Neutrophil (primary cell): ENCODE data around the gene FCHSD1.
A peak's percentile ranks its signal among the peaks of the same experiment; 100 is the strongest.

Experiments
- H3K27ac ChIP-seq: fragments of 200-600 bp; sonication (generic); 2 replicates; pipeline ENCODE4 v1.5.1; 2016; ENCODE audit warnings: mild to moderate bottlenecking, moderate library complexity
- H3K27me3 ChIP-seq: fragments of 200-600 bp; sonication (generic); 2 replicates; pipeline ENCODE4 v1.6.0; 2016; ENCODE audit warnings: mild to moderate bottlenecking
- H3K36me3 ChIP-seq: fragments of 200-600 bp; sonication (generic); 2 replicates; pipeline ENCODE4 v1.5.1; 2017
- H3K4me1 ChIP-seq, 2 experiments: fragments of 200-600 bp in 1 of 2; sonication (generic) in 1 of 2; 1 replicate in 1 of 2; 2 replicates in 1 of 2; pipeline versions ENCODE4 v1.5.1 to v1.6.1; 2013 to 2016; ENCODE audit warnings: low read depth in 1 of 2, low read length in 1 of 2, mild to moderate bottlenecking in 1 of 2, moderate library complexity in 1 of 2; ENCODE audit not compliant: control insufficient read depth in 1 of 2, insufficient read depth in 1 of 2
- H3K4me3 ChIP-seq, 2 experiments: fragments of 200-600 bp in 1 of 2; sonication (generic) in 1 of 2; 1 replicate in 1 of 2; 2 replicates in 1 of 2; pipeline ENCODE4 v1.5.1; 2013 to 2016; ENCODE audit warnings: low read depth in 1 of 2, low read length in 1 of 2, mild to moderate bottlenecking in 1 of 2, moderate library complexity in 1 of 2
- H3K9me3 ChIP-seq: fragments of 200-600 bp; sonication (generic); 2 replicates; pipeline ENCODE4 v1.5.1; 2016
- TF ChIP-seq, protein P1 (sequence below): fragments of 200-600 bp; sonication (generic); IDR thresholded peaks from 2 replicates; pipeline ENCODE4 v1.5.1; 2016; ENCODE audit warnings: antibody characterized with exemption

Gene FCHSD1

DNA sequence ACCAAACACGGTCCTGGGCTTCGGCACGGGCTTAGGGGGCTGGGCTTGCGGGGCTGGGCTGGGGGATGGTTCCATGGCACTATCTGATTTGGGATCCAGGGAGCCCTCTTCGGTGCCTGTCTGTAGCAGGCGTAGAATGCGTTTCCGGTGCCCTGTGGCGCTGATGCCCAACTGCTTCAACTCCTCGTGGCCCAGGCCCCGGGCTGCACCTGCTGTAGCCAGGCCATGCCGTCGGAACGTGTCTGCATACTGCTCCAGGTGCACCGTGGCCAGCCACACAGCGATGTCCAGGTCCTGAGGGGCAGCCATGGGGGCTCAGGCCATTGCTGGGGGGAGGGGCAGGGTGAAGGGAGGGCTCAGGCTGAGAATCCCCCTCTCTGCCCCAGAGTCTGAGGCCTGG is 29.0 kb upstream of the FCHSD1 start:
- Histone ChIP-seq H3K36me3 (peaks cover 50% of the 10 kb centered on the region), H3K4me1 (peaks cover 50 to 53% of the 10 kb centered on the region in 2 experiments), H3K4me3 (peak overlapping the region; percentile 96 to 98), H3K9me3 (no peaks in the 10 kb centered on the region), H3K27me3 (no peaks in the 10 kb centered on the region), H3K27ac (peak overlapping the region; percentile 99)
- TF ChIP-seq, protein P1, sequence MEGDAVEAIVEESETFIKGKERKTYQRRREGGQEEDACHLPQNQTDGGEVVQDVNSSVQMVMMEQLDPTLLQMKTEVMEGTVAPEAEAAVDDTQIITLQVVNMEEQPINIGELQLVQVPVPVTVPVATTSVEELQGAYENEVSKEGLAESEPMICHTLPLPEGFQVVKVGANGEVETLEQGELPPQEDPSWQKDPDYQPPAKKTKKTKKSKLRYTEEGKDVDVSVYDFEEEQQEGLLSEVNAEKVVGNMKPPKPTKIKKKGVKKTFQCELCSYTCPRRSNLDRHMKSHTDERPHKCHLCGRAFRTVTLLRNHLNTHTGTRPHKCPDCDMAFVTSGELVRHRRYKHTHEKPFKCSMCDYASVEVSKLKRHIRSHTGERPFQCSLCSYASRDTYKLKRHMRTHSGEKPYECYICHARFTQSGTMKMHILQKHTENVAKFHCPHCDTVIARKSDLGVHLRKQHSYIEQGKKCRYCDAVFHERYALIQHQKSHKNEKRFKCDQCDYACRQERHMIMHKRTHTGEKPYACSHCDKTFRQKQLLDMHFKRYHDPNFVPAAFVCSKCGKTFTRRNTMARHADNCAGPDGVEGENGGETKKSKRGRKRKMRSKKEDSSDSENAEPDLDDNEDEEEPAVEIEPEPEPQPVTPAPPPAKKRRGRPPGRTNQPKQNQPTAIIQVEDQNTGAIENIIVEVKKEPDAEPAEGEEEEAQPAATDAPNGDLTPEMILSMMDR: no peak

- no peak overlapping the region for H3K4me3 ChIP-seq
- no peaks in the 10 kb centered on the region for H3K9me3 ChIP-seq
- peaks cover 74% of the 10 kb centered on the region for H3K36me3 ChIP-seq
- H3K27me3 ChIP-seq: no peaks in the 10 kb centered on the region
- H3K27ac ChIP-seq: no peak overlapping the region
- peaks cover 27% of the 10 kb centered on the region in 2 experiments for H3K4me1 ChIP-seq
- TF ChIP-seq, protein P1: no peak
Observed at GRCh38 chr5:141677415-141677814, 26.2 kb upstream of the FCHSD1 start.

GRCh38 chr5:141675672-141676071 is 24.5 kb upstream of the FCHSD1 start:
- Histone ChIP-seq H3K9me3 (no peaks in the 10 kb centered on the region), H3K27me3 (no peaks in the 10 kb centered on the region), H3K4me1 (peaks cover 15 to 16% of the 10 kb centered on the region in 2 experiments), H3K4me3 (no peak overlapping the region), H3K36me3 (peaks cover 91% of the 10 kb centered on the region), H3K27ac (no peak overlapping the region)
- TF ChIP-seq, protein P1: no peak

GRCh38 chr5:141674747-141675146 is 23.5 kb upstream of the FCHSD1 start:
- H3K9me3 ChIP-seq: no peaks in the 10 kb centered on the region
- TF ChIP-seq, protein P1: no peak
- peaks cover 5 to 7% of the 10 kb centered on the region in 2 experiments for H3K4me1 ChIP-seq
- no peaks in the 10 kb centered on the region for H3K27me3 ChIP-seq
- H3K27ac ChIP-seq: no peak overlapping the region
- H3K36me3 ChIP-seq: peaks cover 95% of the 10 kb centered on the region
- no peak overlapping the region for H3K4me3 ChIP-seq

GRCh38 chr5:141672841-141673813 is 21.9 kb upstream of the FCHSD1 start:
- H3K4me1 ChIP-seq: no peaks in the 10 kb centered on the region
- H3K4me3 ChIP-seq: no peak overlapping the region
- no peaks in the 10 kb centered on the region for H3K27me3 ChIP-seq
- H3K27ac ChIP-seq: no peak overlapping the region
- TF ChIP-seq, protein P1: no peak
- H3K9me3 ChIP-seq: no peaks in the 10 kb centered on the region
- peaks cover 95% of the 10 kb centered on the region for H3K36me3 ChIP-seq
